K562 (cell line): ENCODE results near the gene ABT1. TPM values are rescaled to one million over a fixed set of nuclear protein-coding genes. Genes with fewer than 3 reads are reported as not detected.

Experiments
- BRD9 ChIP-seq: fragments of 450-650 bp; IDR thresholded peaks from 2 replicates; pipeline ENCODE4 v1.6.1; 2018; ENCODE audit warnings: low read depth; ENCODE audit not compliant: partially characterized antibody
- CXXC5 ChIP-seq: fragments of 250-450 bp; sonication (Bioruptor Pico); IDR thresholded peaks from 2 replicates; pipeline ENCODE4 v1.8.0; 2022; ENCODE audit warnings: inconsistent platforms, mild to moderate bottlenecking, moderate library complexity
- MEF2D ChIP-seq: conservative IDR thresholded peaks from 2 replicates; pipeline ENCODE4 v1.6.1; 2016; ENCODE audit warnings: low read depth, missing genetic modification characterization, missing compliant biosample characterization
- MTF1 ChIP-seq: fragments of 250-450 bp; sonication (Bioruptor Pico); IDR thresholded peaks from 2 replicates; pipeline ENCODE4 v1.9.0; 2021; ENCODE audit warnings: moderate library complexity, mild to moderate bottlenecking, inconsistent platforms, borderline replicate concordance
- PHF8 ChIP-seq: fragments of 200-600 bp; sonication (generic); IDR thresholded peaks from 2 replicates; pipeline ENCODE4 v1.6.1; 2012; ENCODE audit warnings: mixed run types, mild to moderate bottlenecking, inconsistent platforms, low read length, moderate library complexity, borderline replicate concordance
- RFX5 ChIP-seq: IDR thresholded peaks from 2 replicates; pipeline ENCODE4 v1.6.1; 2011; ENCODE audit warnings: low read depth, mild to moderate bottlenecking, improper control_type of control experiment, low read length
- SAP30 ChIP-seq: fragments of 200-600 bp; sonication (generic); IDR thresholded peaks from 2 replicates; pipeline ENCODE4 v1.6.1; 2012; ENCODE audit warnings: borderline replicate concordance, low read depth, mild to moderate bottlenecking, moderate library complexity, low read length, control low read depth, inconsistent platforms; ENCODE audit not compliant: insufficient read depth, poor library complexity, severe bottlenecking
- SNAPC5 ChIP-seq: fragments of 250-450 bp; sonication (Bioruptor Pico); IDR thresholded peaks from 2 replicates; pipeline ENCODE4 v1.8.0; 2021; ENCODE audit warnings: moderate library complexity, mild to moderate bottlenecking, inconsistent platforms
- TAF9B ChIP-seq: fragments of 450-650 bp; IDR thresholded peaks from 2 replicates; pipeline ENCODE4 v1.6.1; 2018; ENCODE audit warnings: mild to moderate bottlenecking; ENCODE audit not compliant: partially characterized antibody
- TFAP4 ChIP-seq: sonication (generic); formaldehyde crosslinking; IDR thresholded peaks from 2 replicates; pipeline ENCODE4 v1.8.0; 2022; ENCODE audit warnings: missing genetic modification reagents, mild to moderate bottlenecking, moderate library complexity, borderline replicate concordance
- TRIM25 ChIP-seq: fragments of 450-650 bp; IDR thresholded peaks from 2 replicates; pipeline ENCODE4 v1.7.0; 2016; ENCODE audit warnings: borderline replicate concordance
- YY1 ChIP-seq, 3 experiments: IDR thresholded peaks; 2 replicates each; pipeline ENCODE4 v1.6.1; 2011; ENCODE audit warnings: low read length in 2 of 3, mild to moderate bottlenecking in 2 of 3, moderate library complexity in 2 of 3, borderline replicate concordance in 1 of 3, control low read depth in 1 of 3, low read depth in 1 of 3; ENCODE audit not compliant: insufficient read depth in 3 of 3, insufficient replicate concordance in 2 of 3, control insufficient read depth in 1 of 3, insufficient read length in 1 of 3; ENCODE audit errors: extremely low read depth in 1 of 3
- ZBTB33 ChIP-seq: sonication (generic); formaldehyde crosslinking; IDR thresholded peaks from 2 replicates; pipeline ENCODE4 v1.8.1; 2023; ENCODE audit warnings: mild to moderate bottlenecking, missing genetic modification reagents
- polyA plus RNA-seq, 8 experiments: library from polyadenylated mRNA; depleted of rRNA in 4 of 8; stranded (reverse) in 5 of 8; unstranded in 3 of 8; fragments of >200 nt; fragmentation: Nextera tagmentation in 2 of 8; fragmentation: Illumina TruSeq in 1 of 8; extraction: Ambion mirVana in 2 of 8; extraction: Trizol in 1 of 8; gene quantifications; 2 replicates each; pipeline versions ENCODE4 v1.2.1 to v1.2.3, GENCODE V29; 2011 to 2014; ENCODE audit warnings: inconsistent platforms in 1 of 8, missing spikeins in 1 of 8
- total RNA-seq, 7 experiments: library from RNA; depleted of rRNA in 6 of 7; stranded (reverse); fragments of >200 nt in 6 of 7; fragmentation: Illumina TruSeq in 2 of 7; extraction: Trizol in 2 of 7; gene quantifications; 2 replicates each; pipeline versions ENCODE4 v1.2.1 to v1.2.3, GENCODE V29; 2011 to 2021; ENCODE audit warnings: low replicate concordance in 1 of 7

The ABT1 gene
- total and polyA plus RNA-seq, 9 of the 15 experiments (the other 6 are each of a cell fraction or from before 2014, with no cell fraction given): 8.8 to 52.7 (median 40.7) TPM

- TF ChIP-seq YY1 (IDR thresholded peaks at IDR 0.05; ENCODE audit: borderline replicate concordance in 1 of 3, control insufficient read depth in 1 of 3, extremely low read depth in 1 of 3, insufficient read depth in 3 of 3, insufficient read length in 1 of 3, insufficient replicate concordance in 2 of 3, low read depth in 1 of 3, low read length in 2 of 3): peak in 1 of 3 experiments; percentile 44
- TF ChIP-seq MEF2D (tag): peak; percentile 99
- no peak for TF ChIP-seq SNAPC5
- peak; percentile 23 for TF ChIP-seq SAP30
- TF ChIP-seq ZBTB33 (CRISPR knock-in tag): no peak; the same call in 1 of the 2 replicates
- 0 out of 2 replicates have a peak, but pooled peaks have one; percentile 12 for TF ChIP-seq MTF1 (CRISPR knock-in tag)
- peak; percentile 97 for TF ChIP-seq BRD9
- peak; percentile 35; the same call in 1 of the 2 replicates for TF ChIP-seq PHF8
- TF ChIP-seq CXXC5 (CRISPR knock-in tag): peak; percentile 80; the same call in 1 of the 2 replicates
- TF ChIP-seq TFAP4 (CRISPR knock-in tag): peak; percentile 59
- TF ChIP-seq TAF9B: peak; percentile 31
- TF ChIP-seq TRIM25: 0 out of 2 replicates have a peak, but pooled peaks have one; percentile 55
- peak; percentile 75; the same call in 1 of the 2 replicates for TF ChIP-seq RFX5
These were observed 42.9 kb upstream of the ABT1 start (continued) for GRCh38 chr6:26553635-26554446.
